Measurements from ENCODE around the gene EDN2.

EDN2 gene

GRCh38 chr1:41480204-41481108 lies 4.0 kb downstream of the EDN2 start:
- POLR2A ChIA-PET = no interaction called here

GRCh38 chr1:41479808-41480160 lies 4.7 kb downstream of the EDN2 start:
- Histone ChIP-seq H3K4me3 (ENCODE audit: low read depth, low read length) (no peak overlapping the region), H3K4me1 (ENCODE audit: control insufficient read depth, insufficient read depth, low read length) (0 out of 2 replicates have a peak, but pooled peaks cover 4% of the 10 kb centered on the region), H3K36me3 (ENCODE audit: control insufficient read depth in 2 of 2, insufficient read depth in 1 of 2, low read length in 2 of 2) (no peaks in the 10 kb centered on the region), H3K9me3 (ENCODE audit: control insufficient read depth, insufficient read depth, low read depth, low read length) (no peaks in the 10 kb centered on the region), H3K27ac (ENCODE audit: extremely low read depth, low read depth, low read length) (no peak overlapping the region)
- TF ChIP-seq ZNF488 (tag by site-specific recombination; IDR thresholded peaks at IDR 0.05) = no peak
- no peak for TF ChIP-seq HOXD13 (CRISPR knock-in tag; IDR thresholded peaks at IDR 0.05; ENCODE audit: borderline replicate concordance)
- TF ChIP-seq ZNF544 (tag by site-specific recombination; IDR thresholded peaks at IDR 0.05) = no peak
- no peak for TF ChIP-seq ZSCAN5A (tag by site-specific recombination; IDR thresholded peaks at IDR 0.05)
- TF ChIP-seq ZNF239 (tag by site-specific recombination; IDR thresholded peaks at IDR 0.05) = no peak
- no peak for TF ChIP-seq ZNF148 (tag by site-specific recombination; IDR thresholded peaks at IDR 0.05; ENCODE audit: borderline replicate concordance)
- TF ChIP-seq ZNF155 (tag by site-specific recombination; IDR thresholded peaks at IDR 0.05) = no peak
- no peak for TF ChIP-seq PATZ1 (tag by site-specific recombination; IDR thresholded peaks at IDR 0.05)
- TF ChIP-seq ZBTB20 (tag by site-specific recombination; IDR thresholded peaks at IDR 0.05) = no peak
- no peak for TF ChIP-seq SALL2 (tag by site-specific recombination; IDR thresholded peaks at IDR 0.05; ENCODE audit: borderline replicate concordance)
- no peak for TF ChIP-seq ZNF23 (tag by site-specific recombination; IDR thresholded peaks at IDR 0.05; ENCODE audit: borderline replicate concordance)
- no peak for TF ChIP-seq ZNF133 (tag by site-specific recombination; IDR thresholded peaks at IDR 0.05)
- no peak for TF ChIP-seq ZNF112 (tag by site-specific recombination; IDR thresholded peaks at IDR 0.05)
- TF ChIP-seq EGR2 (tag by site-specific recombination; IDR thresholded peaks at IDR 0.05; ENCODE audit: low read depth) = no peak
- TF ChIP-seq ZNF837 (tag by site-specific recombination; IDR thresholded peaks at IDR 0.05) = no peak
- TF ChIP-seq, protein P1, sequence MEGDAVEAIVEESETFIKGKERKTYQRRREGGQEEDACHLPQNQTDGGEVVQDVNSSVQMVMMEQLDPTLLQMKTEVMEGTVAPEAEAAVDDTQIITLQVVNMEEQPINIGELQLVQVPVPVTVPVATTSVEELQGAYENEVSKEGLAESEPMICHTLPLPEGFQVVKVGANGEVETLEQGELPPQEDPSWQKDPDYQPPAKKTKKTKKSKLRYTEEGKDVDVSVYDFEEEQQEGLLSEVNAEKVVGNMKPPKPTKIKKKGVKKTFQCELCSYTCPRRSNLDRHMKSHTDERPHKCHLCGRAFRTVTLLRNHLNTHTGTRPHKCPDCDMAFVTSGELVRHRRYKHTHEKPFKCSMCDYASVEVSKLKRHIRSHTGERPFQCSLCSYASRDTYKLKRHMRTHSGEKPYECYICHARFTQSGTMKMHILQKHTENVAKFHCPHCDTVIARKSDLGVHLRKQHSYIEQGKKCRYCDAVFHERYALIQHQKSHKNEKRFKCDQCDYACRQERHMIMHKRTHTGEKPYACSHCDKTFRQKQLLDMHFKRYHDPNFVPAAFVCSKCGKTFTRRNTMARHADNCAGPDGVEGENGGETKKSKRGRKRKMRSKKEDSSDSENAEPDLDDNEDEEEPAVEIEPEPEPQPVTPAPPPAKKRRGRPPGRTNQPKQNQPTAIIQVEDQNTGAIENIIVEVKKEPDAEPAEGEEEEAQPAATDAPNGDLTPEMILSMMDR (tag by site-specific recombination; IDR thresholded peaks at IDR 0.05) = no peak
- TF ChIP-seq SCRT1 (tag by site-specific recombination; IDR thresholded peaks at IDR 0.05; ENCODE audit: borderline replicate concordance) = no peak
- no peak for TF ChIP-seq ZNF19 (tag by site-specific recombination; IDR thresholded peaks at IDR 0.05; ENCODE audit: low read depth)
- TF ChIP-seq, protein P2, sequence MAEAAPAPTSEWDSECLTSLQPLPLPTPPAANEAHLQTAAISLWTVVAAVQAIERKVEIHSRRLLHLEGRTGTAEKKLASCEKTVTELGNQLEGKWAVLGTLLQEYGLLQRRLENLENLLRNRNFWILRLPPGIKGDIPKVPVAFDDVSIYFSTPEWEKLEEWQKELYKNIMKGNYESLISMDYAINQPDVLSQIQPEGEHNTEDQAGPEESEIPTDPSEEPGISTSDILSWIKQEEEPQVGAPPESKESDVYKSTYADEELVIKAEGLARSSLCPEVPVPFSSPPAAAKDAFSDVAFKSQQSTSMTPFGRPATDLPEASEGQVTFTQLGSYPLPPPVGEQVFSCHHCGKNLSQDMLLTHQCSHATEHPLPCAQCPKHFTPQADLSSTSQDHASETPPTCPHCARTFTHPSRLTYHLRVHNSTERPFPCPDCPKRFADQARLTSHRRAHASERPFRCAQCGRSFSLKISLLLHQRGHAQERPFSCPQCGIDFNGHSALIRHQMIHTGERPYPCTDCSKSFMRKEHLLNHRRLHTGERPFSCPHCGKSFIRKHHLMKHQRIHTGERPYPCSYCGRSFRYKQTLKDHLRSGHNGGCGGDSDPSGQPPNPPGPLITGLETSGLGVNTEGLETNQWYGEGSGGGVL (tag by site-specific recombination; IDR thresholded peaks at IDR 0.05) = no peak
- TF ChIP-seq ZNF610 (tag by site-specific recombination; IDR thresholded peaks at IDR 0.05; ENCODE audit: borderline replicate concordance) = no peak
- POLR2A ChIA-PET = no interaction called here
- CTCF ChIA-PET = interaction anchor here (1.0 to 1.5 kb wide), 2 partner anchors 13 to 197 kb away, joined by 3 to 4 read pairs; no protein-coding TSS in a partner anchor

More at GRCh38 chr1:41480204-41481108, 4.0 kb downstream of the EDN2 start:
- CTCF ChIA-PET = interaction anchor here (1.0 to 1.5 kb wide), 2 partner anchors 12 to 198 kb away, joined by 3 to 4 read pairs; no protein-coding TSS in a partner anchor
- H3K4me1 ChIP-seq (ENCODE audit: control insufficient read depth, insufficient read depth, low read length) = 0 out of 2 replicates have a peak, but pooled peaks cover 4% of the 10 kb centered on the region
- no peak overlapping the region for H3K4me3 ChIP-seq (ENCODE audit: low read depth, low read length)
- H3K27ac ChIP-seq (ENCODE audit: extremely low read depth, low read depth, low read length) = no peak overlapping the region
- H3K9me3 ChIP-seq (ENCODE audit: control insufficient read depth, insufficient read depth, low read depth, low read length) = no peaks in the 10 kb centered on the region
- H3K36me3 ChIP-seq (ENCODE audit: control insufficient read depth in 2 of 2, insufficient read depth in 1 of 2, low read length in 2 of 2) = no peaks in the 10 kb centered on the region
- TF ChIP-seq ZIC2 (tag by site-specific recombination; IDR thresholded peaks at IDR 0.05) = peak; percentile 72
- no peak for TF ChIP-seq ZNF548 (tag by site-specific recombination; IDR thresholded peaks at IDR 0.05)
- peak; percentile 93 for TF ChIP-seq ZNF768 (tag by site-specific recombination; IDR thresholded peaks at IDR 0.05)

All from HEK293 (cell line).